Endothelial cell of umbilical vein (primary cell): Measurements from ENCODE around the gene LDLRAD4. TPM values are rescaled to one million over a fixed set of nuclear protein-coding genes. Genes with fewer than 3 reads are reported as not detected.

ENCODE experiments used
- BruUV-seq: library from RNA; stranded (reverse); fragments of 400-500 nt; replicated peaks from 2 replicates; lab custom pipeline; 2021; lab: Mats Ljungman, UMichigan
- CTCF ChIA-PET: fragments of 300-600, 350-600 bp; sonication (Branson Sonifier 250); formaldehyde crosslinking; loops from one replicate; lab custom pipeline; 2021; ENCODE audit warnings: antibody characterized with exemption, inconsistent platforms; lab: Charles Lee
- POLR2A ChIA-PET: fragments of 300-600, 350-600 bp; sonication (Branson Sonifier 250); formaldehyde crosslinking; loops from one replicate; lab custom pipeline; 2021; ENCODE audit warnings: antibody characterized with exemption, inconsistent platforms; lab: Charles Lee
- DNase-seq: peaks from one replicate; pipeline ENCODE4 v3.0.0-alpha.2; 2011; ENCODE audit warnings: low read depth, low spot score
- FAIRE-seq: peaks from 2 replicates; lab custom pipeline; 2011; peaks lifted over from hg19 to GRCh38; lab: Jason Lieb, UNC
- H2AFZ ChIP-seq: 2 replicates; pipeline ENCODE4 v1.6.0; 2012; ENCODE audit warnings: low read depth, low read length, control low read depth, inconsistent platforms
- H3K27ac ChIP-seq: 2 replicates; pipeline ENCODE4 v1.5.1; 2011; ENCODE audit warnings: low read depth, mild to moderate bottlenecking, control low read depth, low read length, moderate library complexity; ENCODE audit not compliant: insufficient read depth
- H3K27me3 ChIP-seq, 2 experiments: 2 replicates each; pipeline versions ENCODE4 v1.6.0 to v1.6.1; 2011; ENCODE audit warnings: low read length in 2 of 2, mixed read lengths in 1 of 2; ENCODE audit not compliant: control insufficient read depth in 2 of 2, insufficient read depth in 2 of 2
- H3K36me3 ChIP-seq, 2 experiments: 2 replicates in 1 of 2; 3 replicates in 1 of 2; pipeline ENCODE4 v1.5.1; 2011; ENCODE audit warnings: low read length in 2 of 2, mild to moderate bottlenecking in 1 of 2, moderate library complexity in 1 of 2; ENCODE audit not compliant: control insufficient read depth in 2 of 2, insufficient read depth in 2 of 2; ENCODE audit errors: extremely low read depth in 1 of 2
- H3K4me1 ChIP-seq: 3 replicates; pipeline ENCODE4 v1.5.1; 2011; ENCODE audit warnings: mild to moderate bottlenecking, low read length; ENCODE audit not compliant: control insufficient read depth, insufficient read depth; ENCODE audit errors: extremely low read depth
- H3K4me2 ChIP-seq: 2 replicates; pipeline ENCODE4 v1.6.1; 2011; ENCODE audit warnings: low read length, control low read depth, mixed read lengths; ENCODE audit not compliant: insufficient read depth
- H3K4me3 ChIP-seq, 3 experiments: fragments of 200-600 bp in 1 of 3; sonication (generic), shearing (Covaris generic) in 1 of 3; replicated peaks in 1 of 3; 2 replicates each; pipeline ENCODE4 v1.5.1; 2011 to 2016; ENCODE audit warnings: control low read depth in 3 of 3, low read length in 3 of 3, mild to moderate bottlenecking in 2 of 3, inconsistent platforms in 1 of 3, low read depth in 1 of 3, moderate library complexity in 1 of 3; ENCODE audit not compliant: insufficient read depth in 1 of 3
- H3K79me2 ChIP-seq: 2 replicates; pipeline ENCODE4 v1.6.0; 2012; ENCODE audit warnings: low read length, inconsistent platforms; ENCODE audit not compliant: control insufficient read depth, insufficient read depth
- H3K9ac ChIP-seq: replicated peaks from 2 replicates; pipeline ENCODE3; 2011; ENCODE audit warnings: low read length, control low read depth; ENCODE audit not compliant: insufficient read depth; ENCODE audit errors: extremely low read depth
- H3K9me1 ChIP-seq: replicated peaks from 3 replicates; pipeline ENCODE4 v1.6.0; 2011; ENCODE audit warnings: mild to moderate bottlenecking, low read length; ENCODE audit not compliant: control insufficient read depth, insufficient read depth; ENCODE audit errors: extremely low read depth
- H3K9me3 ChIP-seq: replicated peaks from 2 replicates; pipeline ENCODE4 v1.5.1; 2012; ENCODE audit warnings: low read length, inconsistent platforms; ENCODE audit not compliant: control insufficient read depth, insufficient read depth
- H4K20me1 ChIP-seq: replicated peaks from 2 replicates; pipeline ENCODE3; 2011; ENCODE audit warnings: mild to moderate bottlenecking, low read length; ENCODE audit not compliant: control insufficient read depth, insufficient read depth; ENCODE audit errors: extremely low read depth
- EZH2 ChIP-seq: IDR thresholded peaks from 2 replicates; pipeline ENCODE4 v1.6.1; 2012; ENCODE audit warnings: borderline replicate concordance, low read depth, mild to moderate bottlenecking, moderate library complexity, low read length, inconsistent platforms; ENCODE audit not compliant: severe bottlenecking
- FOS ChIP-seq: IDR thresholded peaks from 2 replicates; pipeline ENCODE4 v1.6.1; 2011; ENCODE audit warnings: mild to moderate bottlenecking, low read length, moderate library complexity, borderline replicate concordance; ENCODE audit not compliant: insufficient read depth
- GATA2 ChIP-seq: IDR thresholded peaks from 2 replicates; pipeline ENCODE4 v1.7.0; 2011; ENCODE audit warnings: low read depth, mild to moderate bottlenecking, moderate library complexity, mixed read lengths, low read length; ENCODE audit not compliant: insufficient read length, insufficient read depth
- JUN ChIP-seq: IDR thresholded peaks from 2 replicates; pipeline ENCODE4 v1.6.1; 2011; ENCODE audit warnings: borderline replicate concordance, low read depth; ENCODE audit not compliant: insufficient read length, insufficient read depth
- MYC ChIP-seq: IDR thresholded peaks from one replicate; pipeline ENCODE4 v1.6.1; 2011; ENCODE audit warnings: mild to moderate bottlenecking, low read depth, low read length
- POLR2A ChIP-seq: IDR thresholded peaks from 2 replicates; pipeline ENCODE4 v1.6.1; 2012; ENCODE audit warnings: low read depth, mild to moderate bottlenecking, control low read depth, low read length
- POLR2AphosphoS5 ChIP-seq: IDR thresholded peaks from 2 replicates; pipeline ENCODE4 v1.6.1; 2012; ENCODE audit warnings: low read depth, mild to moderate bottlenecking, control low read depth, low read length, moderate library complexity; ENCODE audit not compliant: insufficient read depth
- dilution Hi-C: fragments of 300-500 bp; cut with MboI; formaldehyde crosslinking; loops from one replicate; pipeline ENCODE4 v1.15.0; 2019; ENCODE audit warnings: low sequenced_read_pairs; ENCODE audit not compliant: extremely low pct_ligation_motif_present
- intact Hi-C: fragments of 100-400 bp; cut with micrococcal nuclease; formaldehyde crosslinking; loops from one replicate; pipeline ENCODE4 v1.10.0; 2022
- polyA plus RNA-seq, 4 experiments: library from polyadenylated mRNA; depleted of rRNA in 3 of 4; stranded (reverse) in 3 of 4; unstranded in 1 of 4; fragments of >200 nt; gene quantifications; 2 replicates each; pipeline versions ENCODE4 v1.2.1 to v1.2.3, GENCODE V29; 2011 to 2012; ENCODE audit warnings: missing spikeins in 1 of 4
- total RNA-seq: library from RNA; stranded (reverse); gene quantifications from 2 replicates; pipeline ENCODE4 v1.2.3, GENCODE V29; 2021
- TF ChIP-seq, protein P1 (sequence below): IDR thresholded peaks from 2 replicates; pipeline ENCODE4 v1.6.1; 2011; ENCODE audit not compliant: insufficient read depth, insufficient read length
- TF ChIP-seq, protein P2 (sequence below), 2 donors: IDR thresholded peaks; 1 replicate in 1 of 2; 2 replicates in 1 of 2; pipeline ENCODE4 v1.5.1; 2011; ENCODE audit warnings: low read length in 2 of 2, mild to moderate bottlenecking in 2 of 2, moderate library complexity in 2 of 2, control low read depth in 1 of 2, inconsistent platforms in 1 of 2, low read depth in 1 of 2; ENCODE audit not compliant: insufficient read depth in 1 of 2; ENCODE audit errors: extremely low read depth in 1 of 2

The LDLRAD4 gene
- total and polyA plus RNA-seq, 2 donors (not counting 3 experiments of a cell fraction or from before 2014, with no cell fraction given), result 5.2 to 6.5 TPM

DNA sequence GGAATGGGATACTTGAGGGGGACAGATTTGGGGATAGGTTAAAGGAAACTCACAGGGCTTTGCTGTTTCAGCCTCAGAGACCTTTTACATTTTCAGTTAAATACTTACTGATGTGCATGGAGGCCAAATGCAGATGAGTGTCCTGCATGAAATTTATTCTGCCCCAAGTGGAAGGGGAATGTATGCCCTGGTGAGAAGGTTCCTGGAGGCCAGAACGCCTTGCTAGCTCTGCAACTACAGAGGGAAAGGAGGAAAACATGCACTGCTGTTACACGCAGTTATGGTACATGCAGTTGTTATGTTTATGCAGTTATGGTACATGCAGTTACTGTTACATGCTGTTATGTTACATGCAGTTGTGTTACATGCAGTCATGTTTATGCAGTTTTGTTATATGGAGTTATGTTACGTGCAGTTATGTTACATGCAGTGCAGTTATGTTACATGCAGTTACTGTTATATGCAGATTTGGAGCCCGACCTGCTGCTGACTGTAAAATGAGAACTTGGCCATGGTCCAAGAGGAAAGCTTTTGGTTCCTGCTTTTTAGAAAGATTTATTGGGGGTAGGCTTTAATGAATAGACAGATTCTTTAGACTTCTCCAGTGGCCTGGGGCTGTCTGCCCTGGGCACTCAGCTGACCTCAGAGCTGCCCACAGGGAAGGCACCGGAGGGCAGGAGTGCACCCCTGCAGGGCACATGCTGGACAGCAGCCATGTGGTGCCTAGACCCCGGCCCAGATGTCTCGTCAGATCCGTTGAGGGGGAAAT, 84.1 kb downstream of the LDLRAD4 start:
- no peaks in the 10 kb centered on the region for H3K4me1 ChIP-seq
- no peaks in the 10 kb centered on the region for H3K9me3 ChIP-seq
- no peaks in the 10 kb centered on the region for H3K9me1 ChIP-seq
- no peak overlapping the region for H3K4me2 ChIP-seq
- H2AFZ ChIP-seq, result no peak overlapping the region
- FAIRE-seq (no peak), DNase-seq (peak; percentile 27)
- TF ChIP-seq POLR2A (no peak), MYC (no peak), GATA2 (no peak), EZH2 (no peak), JUN (no peak), FOS (no peak), POLR2AphosphoS5 (no peak)
- TF ChIP-seq, protein P1, sequence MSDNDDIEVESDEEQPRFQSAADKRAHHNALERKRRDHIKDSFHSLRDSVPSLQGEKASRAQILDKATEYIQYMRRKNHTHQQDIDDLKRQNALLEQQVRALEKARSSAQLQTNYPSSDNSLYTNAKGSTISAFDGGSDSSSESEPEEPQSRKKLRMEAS, result no peak
- TF ChIP-seq, protein P2, sequence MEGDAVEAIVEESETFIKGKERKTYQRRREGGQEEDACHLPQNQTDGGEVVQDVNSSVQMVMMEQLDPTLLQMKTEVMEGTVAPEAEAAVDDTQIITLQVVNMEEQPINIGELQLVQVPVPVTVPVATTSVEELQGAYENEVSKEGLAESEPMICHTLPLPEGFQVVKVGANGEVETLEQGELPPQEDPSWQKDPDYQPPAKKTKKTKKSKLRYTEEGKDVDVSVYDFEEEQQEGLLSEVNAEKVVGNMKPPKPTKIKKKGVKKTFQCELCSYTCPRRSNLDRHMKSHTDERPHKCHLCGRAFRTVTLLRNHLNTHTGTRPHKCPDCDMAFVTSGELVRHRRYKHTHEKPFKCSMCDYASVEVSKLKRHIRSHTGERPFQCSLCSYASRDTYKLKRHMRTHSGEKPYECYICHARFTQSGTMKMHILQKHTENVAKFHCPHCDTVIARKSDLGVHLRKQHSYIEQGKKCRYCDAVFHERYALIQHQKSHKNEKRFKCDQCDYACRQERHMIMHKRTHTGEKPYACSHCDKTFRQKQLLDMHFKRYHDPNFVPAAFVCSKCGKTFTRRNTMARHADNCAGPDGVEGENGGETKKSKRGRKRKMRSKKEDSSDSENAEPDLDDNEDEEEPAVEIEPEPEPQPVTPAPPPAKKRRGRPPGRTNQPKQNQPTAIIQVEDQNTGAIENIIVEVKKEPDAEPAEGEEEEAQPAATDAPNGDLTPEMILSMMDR (IDR thresholded peaks at IDR 0.05; ENCODE audit: extremely low read depth in 1 of 2, insufficient read depth in 1 of 2, low read depth in 1 of 2, low read length in 2 of 2), result no peak
- H3K79me2 ChIP-seq, result no peaks in the 10 kb centered on the region
- intact Hi-C loops (no loop called here), dilution Hi-C loops (no loop called here)
- no TSS peak for BruUV-seq
- H4K20me1 ChIP-seq, result no peaks in the 10 kb centered on the region
- H3K27me3 ChIP-seq, result peaks cover 0 to 1% of the 10 kb centered on the region in 2 experiments
- ChIA-PET POLR2A (no interaction called here), CTCF (no interaction called here)
- H3K9ac ChIP-seq, result no peak overlapping the region
- no peak overlapping the region for H3K4me3 ChIP-seq
- no peaks in the 10 kb centered on the region for H3K36me3 ChIP-seq
- no peak overlapping the region for H3K27ac ChIP-seq
